Osteocyte (in vitro differentiated cells): Measurements from ENCODE around the gene TESK1. TPM values are rescaled to one million over a fixed set of nuclear protein-coding genes. Genes with fewer than 3 reads are reported as not detected.

ENCODE experiments used
- DNase-seq: peaks from one replicate; pipeline ENCODE4 v3.0.0; 2021; ENCODE audit warnings: mixed read lengths; ENCODE audit not compliant: unreplicated experiment; ENCODE audit errors: extremely low spot score
- H3K27ac Mint-ChIP-seq: one replicate; pipeline ENCODE4 v1.8.0; 2021; ENCODE audit warnings: mild to moderate bottlenecking, mixed read lengths; ENCODE audit not compliant: unreplicated experiment
- H3K27me3 Mint-ChIP-seq: one replicate; pipeline ENCODE4 v1.8.0; 2021; ENCODE audit warnings: mixed read lengths; ENCODE audit not compliant: unreplicated experiment
- H3K36me3 Mint-ChIP-seq: one replicate; pipeline ENCODE4 v1.8.0; 2021; ENCODE audit warnings: mixed read lengths; ENCODE audit not compliant: unreplicated experiment
- H3K4me1 Mint-ChIP-seq: one replicate; pipeline ENCODE4 v1.8.0; 2021; ENCODE audit warnings: mixed read lengths; ENCODE audit not compliant: unreplicated experiment
- H3K4me3 Mint-ChIP-seq: one replicate; pipeline ENCODE4 v1.8.0; 2021; ENCODE audit warnings: mild to moderate bottlenecking, moderate library complexity, mixed read lengths; ENCODE audit not compliant: unreplicated experiment
- H3K9me3 Mint-ChIP-seq: one replicate; pipeline ENCODE4 v1.8.0; 2021; ENCODE audit warnings: mixed read lengths; ENCODE audit not compliant: unreplicated experiment
- CTCF ChIP-seq: fragments of 200-600 bp; sonication (generic); IDR thresholded peaks from 2 replicates; pipeline ENCODE4 v1.5.0; 2021; ENCODE audit warnings: antibody characterized with exemption, mild to moderate bottlenecking, moderate library complexity
- total RNA-seq: library from RNA; stranded (reverse); gene quantifications from 2 replicates; pipeline ENCODE4 v1.2.1, GENCODE V29; 2021

Gene TESK1
- total RNA-seq, 1 donor from 2014 or later: 53.5 TPM

- peaks cover 6% of the 10 kb centered on the region for H3K4me1 Mint-ChIP-seq
- no peak overlapping the region for H3K27ac Mint-ChIP-seq
- H3K36me3 Mint-ChIP-seq: no peaks in the 10 kb centered on the region
- peaks cover 48% of the 10 kb centered on the region for H3K27me3 Mint-ChIP-seq
- DNase-seq: no peak
- no peak for TF ChIP-seq CTCF
- peak overlapping the region; percentile 40 for H3K4me3 Mint-ChIP-seq
- H3K9me3 Mint-ChIP-seq: no peaks in the 10 kb centered on the region
Measured at GRCh38 chr9:35617548-35617947, 12.5 kb downstream of the TESK1 start.

- Mint-ChIP-seq H3K4me1 (peaks cover 6% of the 10 kb centered on the region), H3K27me3 (peaks cover 40% of the 10 kb centered on the region), H3K27ac (no peak within 1 kb of the TSS), H3K36me3 (no peaks in the 10 kb centered on the region), H3K9me3 (no peaks in the 10 kb centered on the region), H3K4me3 (peak within 1 kb of the TSS; percentile 40)
- DNase-seq: no peak
- no peak for TF ChIP-seq CTCF
Measured at GRCh38 chr9:35618325-35618727, 13.3 kb downstream of the TESK1 start, which contains the start of gene CD72. CD72 (minus strand) TSS chr9:35618413; CDS start chr9:35618303, 110 bp downstream.

GRCh38 chr9:35618854-35619799, 14.1 kb downstream of the TESK1 start:
- H3K27me3 Mint-ChIP-seq: peaks cover 38% of the 10 kb centered on the region
- H3K4me1 Mint-ChIP-seq: peaks cover 6% of the 10 kb centered on the region
- no peak overlapping the region for H3K27ac Mint-ChIP-seq
- no peak overlapping the region for H3K4me3 Mint-ChIP-seq
- no peaks in the 10 kb centered on the region for H3K9me3 Mint-ChIP-seq
- no peak for TF ChIP-seq CTCF
- H3K36me3 Mint-ChIP-seq: no peaks in the 10 kb centered on the region
- no peak for DNase-seq

GRCh38 chr9:35619800-35620158, 14.7 kb downstream of the TESK1 start:
- H3K4me1 Mint-ChIP-seq: peaks cover 6% of the 10 kb centered on the region
- no peaks in the 10 kb centered on the region for H3K36me3 Mint-ChIP-seq
- peaks cover 31% of the 10 kb centered on the region for H3K27me3 Mint-ChIP-seq
- TF ChIP-seq CTCF: no peak
- H3K4me3 Mint-ChIP-seq: no peak overlapping the region
- no peak overlapping the region for H3K27ac Mint-ChIP-seq
- no peak for DNase-seq
- H3K9me3 Mint-ChIP-seq: no peaks in the 10 kb centered on the region

GRCh38 chr9:35627575-35627974, 22.5 kb downstream of the TESK1 start:
- no peaks in the 10 kb centered on the region for H3K4me1 Mint-ChIP-seq
- H3K36me3 Mint-ChIP-seq: peaks cover 1% of the 10 kb centered on the region
- no peak overlapping the region for H3K4me3 Mint-ChIP-seq
- no peaks in the 10 kb centered on the region for H3K9me3 Mint-ChIP-seq
- H3K27me3 Mint-ChIP-seq: no peaks in the 10 kb centered on the region
- DNase-seq: no peak
- no peak for TF ChIP-seq CTCF
- no peak overlapping the region for H3K27ac Mint-ChIP-seq
